ENCODE results near the gene RYR2. TPM values are rescaled to one million over a fixed set of nuclear protein-coding genes. Genes with fewer than 3 reads are reported as not detected.

RYR2 gene
- total RNA-seq, 1 donor from 2014 or later, result not detected

DNA sequence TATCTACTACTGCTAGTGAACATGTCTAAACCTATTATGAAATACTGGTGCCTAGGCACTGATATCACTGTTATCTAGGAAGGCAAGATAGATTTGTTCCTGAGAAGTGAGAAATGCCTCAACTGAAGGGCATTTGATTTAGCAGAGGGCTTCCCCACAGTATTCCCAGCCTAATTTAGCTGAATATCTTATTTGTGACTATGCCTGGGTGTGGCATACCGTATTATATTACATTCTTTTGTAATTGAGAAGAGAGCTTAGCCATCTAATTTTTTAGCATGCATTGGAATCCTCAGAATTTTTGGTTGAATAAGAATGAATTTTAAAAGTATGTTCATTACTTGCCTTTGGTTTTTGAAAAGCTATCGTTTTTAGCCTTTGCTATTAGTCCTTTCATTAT is 749.6 kb downstream of the RYR2 start:
- Histone ChIP-seq H3K4me3 (ENCODE audit: low read depth, low read length) (no peak overlapping the region), H3K36me3 (ENCODE audit: control insufficient read depth, insufficient read depth, low read length) (no peaks in the 10 kb centered on the region), H3K27me3 (ENCODE audit: control insufficient read depth, insufficient read depth, low read length) (no peaks in the 10 kb centered on the region)
- DNase-seq (ENCODE audit: low read depth), result no peak
- TF ChIP-seq CTCF (IDR thresholded peaks at IDR 0.05; ENCODE audit: insufficient read depth, low read length, poor library complexity, severe bottlenecking), result no peak

- TF ChIP-seq CTCF (IDR thresholded peaks at IDR 0.05; ENCODE audit: insufficient read depth, low read length, poor library complexity, severe bottlenecking), result no peak
- H3K27me3 ChIP-seq (ENCODE audit: control insufficient read depth, insufficient read depth, low read length), result no peaks in the 10 kb centered on the region
- no peak overlapping the region for H3K4me3 ChIP-seq (ENCODE audit: low read depth, low read length)
Measured at GRCh38 chr1:237792149-237792548, 750.2 kb downstream of the RYR2 start.

DNA sequence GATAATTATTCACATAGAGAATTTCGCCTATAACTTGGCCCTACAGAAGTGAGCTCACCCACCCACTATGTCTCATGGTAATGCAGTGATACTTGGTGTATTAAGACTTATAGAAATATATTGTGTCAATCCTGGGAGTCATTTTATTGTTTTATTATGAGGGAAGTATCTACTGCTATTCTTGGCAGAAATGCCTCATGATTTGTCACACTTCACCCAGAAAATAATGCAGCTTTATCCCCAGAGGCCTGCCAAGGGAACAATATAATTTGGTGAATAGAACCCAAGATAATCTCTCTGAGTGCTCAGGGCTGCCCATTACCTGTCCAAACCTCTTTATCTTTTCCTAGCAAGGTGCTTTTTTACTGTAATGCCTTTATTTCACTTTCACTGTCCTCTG is 750.7 kb downstream of the RYR2 start:
- no peak overlapping the region for H3K4me3 ChIP-seq (ENCODE audit: low read depth, low read length)
- no peaks in the 10 kb centered on the region for H3K36me3 ChIP-seq (ENCODE audit: control insufficient read depth, insufficient read depth, low read length)
- no peak for DNase-seq (ENCODE audit: low read depth)
- no peak for TF ChIP-seq CTCF (IDR thresholded peaks at IDR 0.05; ENCODE audit: insufficient read depth, low read length, poor library complexity, severe bottlenecking)
- no peaks in the 10 kb centered on the region for H3K27me3 ChIP-seq (ENCODE audit: control insufficient read depth, insufficient read depth, low read length)

More at GRCh38 chr1:237792149-237792548, 750.2 kb downstream of the RYR2 start:
- DNase-seq (ENCODE audit: low read depth), result no peak
- no peaks in the 10 kb centered on the region for H3K36me3 ChIP-seq (ENCODE audit: control insufficient read depth, insufficient read depth, low read length)

- no peak for TF ChIP-seq CTCF (IDR thresholded peaks at IDR 0.05; ENCODE audit: insufficient read depth, low read length, poor library complexity, severe bottlenecking)
- no peak overlapping the region for H3K4me3 ChIP-seq (ENCODE audit: low read depth, low read length)
- H3K36me3 ChIP-seq (ENCODE audit: control insufficient read depth, insufficient read depth, low read length), result no peaks in the 10 kb centered on the region
- H3K27me3 ChIP-seq (ENCODE audit: control insufficient read depth, insufficient read depth, low read length), result no peaks in the 10 kb centered on the region
- peak; percentile 26 for DNase-seq (ENCODE audit: low read depth)
Measured at GRCh38 chr1:237794071-237794470, 752.1 kb downstream of the RYR2 start.

- no peak for DNase-seq (ENCODE audit: low read depth)
- H3K36me3 ChIP-seq (ENCODE audit: control insufficient read depth, insufficient read depth, low read length), result no peaks in the 10 kb centered on the region
- no peaks in the 10 kb centered on the region for H3K27me3 ChIP-seq (ENCODE audit: control insufficient read depth, insufficient read depth, low read length)
- no peak overlapping the region for H3K4me3 ChIP-seq (ENCODE audit: low read depth, low read length)
- TF ChIP-seq CTCF (IDR thresholded peaks at IDR 0.05; ENCODE audit: insufficient read depth, low read length, poor library complexity, severe bottlenecking), result no peak
Measured at GRCh38 chr1:237795558-237795957, 753.6 kb downstream of the RYR2 start.

GRCh38 chr1:237799762-237800474 is 757.9 kb downstream of the RYR2 start:
- DNase-seq (ENCODE audit: low read depth), result peak; percentile 14
- no peaks in the 10 kb centered on the region for H3K27me3 ChIP-seq (ENCODE audit: control insufficient read depth, insufficient read depth, low read length)
- peak; percentile 57 for TF ChIP-seq CTCF (IDR thresholded peaks at IDR 0.05; ENCODE audit: insufficient read depth, low read length, poor library complexity, severe bottlenecking)
- H3K36me3 ChIP-seq (ENCODE audit: control insufficient read depth, insufficient read depth, low read length), result no peaks in the 10 kb centered on the region
- no peak overlapping the region for H3K4me3 ChIP-seq (ENCODE audit: low read depth, low read length)
